CD14-positive monocyte (primary cell): Measurements from ENCODE around the gene COTL1. TPM values are rescaled to one million over a fixed set of nuclear protein-coding genes. Genes with fewer than 3 reads are reported as not detected.

ENCODE experiments used
- DNase-seq, 3 donors: peaks; one replicate each; pipeline ENCODE4 v3.0.0-alpha.2; 2011 to 2022
- H2AFZ ChIP-seq: 2 replicates; pipeline ENCODE4 v1.6.0; 2012; ENCODE audit warnings: mild to moderate bottlenecking, low read depth, low read length, inconsistent platforms; ENCODE audit not compliant: insufficient read depth, poor library complexity, severe bottlenecking
- H3K27ac ChIP-seq, 2 donors: 1 replicate in 1 of 2; 2 replicates in 1 of 2; pipeline ENCODE4 v1.5.1; 2012 to 2013; ENCODE audit warnings: low read length in 2 of 2, control low read depth in 1 of 2, inconsistent platforms in 1 of 2, low read depth in 1 of 2, mild to moderate bottlenecking in 1 of 2
- H3K27me3 ChIP-seq, 2 donors: one replicate each; pipeline versions ENCODE4 v1.6.0 to v1.6.1; 2011 to 2013; ENCODE audit warnings: low read length in 2 of 2; ENCODE audit not compliant: control insufficient read depth in 2 of 2, insufficient read depth in 2 of 2
- H3K36me3 ChIP-seq, 2 donors: replicated peaks in 1 of 2; 1 replicate in 1 of 2; 2 replicates in 1 of 2; pipeline versions ENCODE4 v1.5.1 to v1.6.1; 2012 to 2013; ENCODE audit warnings: low read length in 2 of 2, control low read depth in 1 of 2, inconsistent platforms in 1 of 2, mild to moderate bottlenecking in 1 of 2; ENCODE audit not compliant: insufficient read depth in 2 of 2, control insufficient read depth in 1 of 2
- H3K4me1 ChIP-seq, 2 donors: 1 replicate in 1 of 2; 2 replicates in 1 of 2; pipeline versions ENCODE4 v1.5.1 to v1.6.1; 2012 to 2013; ENCODE audit warnings: low read length in 2 of 2, control low read depth in 1 of 2, inconsistent platforms in 1 of 2, mild to moderate bottlenecking in 1 of 2, moderate library complexity in 1 of 2; ENCODE audit not compliant: insufficient read depth in 2 of 2, control insufficient read depth in 1 of 2
- H3K4me2 ChIP-seq: replicated peaks from 2 replicates; pipeline ENCODE3; 2012; ENCODE audit warnings: low read length, moderate library complexity, mild to moderate bottlenecking; ENCODE audit not compliant: poor library complexity, severe bottlenecking; ENCODE audit errors: extremely low read depth
- H3K4me3 ChIP-seq, 3 experiments: fragments of 200-600 bp in 1 of 3; sonication (generic) in 1 of 3; replicated peaks in 1 of 3; 1 replicate in 2 of 3; 2 replicates in 1 of 3; pipeline ENCODE4 v1.5.1; 2011 to 2013; ENCODE audit warnings: low read length in 3 of 3, mild to moderate bottlenecking in 3 of 3, control low read depth in 2 of 3, low read depth in 2 of 3, inconsistent platforms in 1 of 3, moderate library complexity in 1 of 3
- H3K79me2 ChIP-seq: 2 replicates; pipeline ENCODE4 v1.6.0; 2012; ENCODE audit warnings: mild to moderate bottlenecking, control low read depth, inconsistent platforms, low read length, moderate library complexity; ENCODE audit not compliant: insufficient read depth
- H3K9ac ChIP-seq: 2 replicates; pipeline ENCODE4 v1.6.0; 2017; ENCODE audit warnings: low read length, mild to moderate bottlenecking; ENCODE audit not compliant: insufficient read depth, poor library complexity, severe bottlenecking
- H3K9me3 ChIP-seq, 2 donors: replicated peaks in 1 of 2; 1 replicate in 1 of 2; 2 replicates in 1 of 2; pipeline versions ENCODE4 v1.5.1 to v1.6.1; 2012 to 2013; ENCODE audit warnings: low read length in 2 of 2, control low read depth in 1 of 2; ENCODE audit not compliant: control insufficient read depth in 1 of 2, insufficient read depth in 1 of 2
- H4K20me1 ChIP-seq: 2 replicates; pipeline ENCODE4 v1.6.0; 2012; ENCODE audit warnings: mild to moderate bottlenecking, low read length, control low read depth, moderate library complexity; ENCODE audit not compliant: insufficient read depth
- H3K27ac Mint-ChIP-seq, 7 donors: one replicate each; pipeline ENCODE4 v1.8.0; 2020; ENCODE audit warnings: mild to moderate bottlenecking in 7 of 7, mixed read lengths in 7 of 7, moderate library complexity in 6 of 7, inconsistent platforms in 2 of 7
- H3K27me3 Mint-ChIP-seq, 3 donors: one replicate each; pipeline ENCODE4 v1.8.0; 2021 to 2022; ENCODE audit warnings: low read depth in 3 of 3, mild to moderate bottlenecking in 3 of 3, mixed read lengths in 3 of 3, moderate library complexity in 3 of 3, inconsistent platforms in 1 of 3
- H3K36me3 Mint-ChIP-seq, 2 donors: one replicate each; pipeline ENCODE4 v1.8.0; 2020; ENCODE audit warnings: mixed read lengths in 2 of 2, inconsistent platforms in 1 of 2, mild to moderate bottlenecking in 1 of 2
- H3K4me1 Mint-ChIP-seq: one replicate; pipeline ENCODE4 v1.8.0; 2020; ENCODE audit warnings: mild to moderate bottlenecking, mixed read lengths
- H3K4me3 Mint-ChIP-seq, 2 donors: one replicate each; pipeline ENCODE4 v1.8.0; 2020; ENCODE audit warnings: mild to moderate bottlenecking in 2 of 2, mixed read lengths in 2 of 2, moderate library complexity in 1 of 2
- H3K9me3 Mint-ChIP-seq, 7 donors: one replicate each; pipeline ENCODE4 v1.8.0; 2020 to 2022; ENCODE audit warnings: mixed read lengths in 7 of 7, mild to moderate bottlenecking in 6 of 7, moderate library complexity in 6 of 7, inconsistent platforms in 2 of 7
- WGBS: methylation state at CpG from one replicate; pipeline ENCODE4 v1.1.5; 2013; ENCODE audit warnings: missing lambda C conversion rate; ENCODE audit not compliant: insufficient coverage; 5-methylcytosine and 5-hydroxymethylcytosine counted together
- intact Hi-C, 2 donors: fragments of 100-400 bp; cut with micrococcal nuclease; formaldehyde crosslinking; loops; one replicate each; pipeline versions ENCODE4 v1.15.0 to v1.15.1; 2023
- polyA plus RNA-seq, 3 donors: library from polyadenylated mRNA; depleted of rRNA in 1 of 3; unstranded in 2 of 3; stranded (reverse) in 1 of 3; fragments of 300-500 nt in 2 of 3; fragments of >200 nt in 1 of 3; fragmentation: Illumina TruSeq in 2 of 3; gene quantifications; 1 replicate in 2 of 3; 2 replicates in 1 of 3; pipeline ENCODE4 v1.2.3, GENCODE V29; 2012 to 2021
- TF ChIP-seq, protein P1 (sequence below): fragments of 200-600 bp; IDR thresholded peaks from one replicate; pipeline ENCODE4 v1.8.0; 2022; ENCODE audit warnings: antibody characterized with exemption, mild to moderate bottlenecking

The COTL1 gene
- polyA plus RNA-seq, 3 donors: 648 to 1,843 (median 1,643) TPM

DNA sequence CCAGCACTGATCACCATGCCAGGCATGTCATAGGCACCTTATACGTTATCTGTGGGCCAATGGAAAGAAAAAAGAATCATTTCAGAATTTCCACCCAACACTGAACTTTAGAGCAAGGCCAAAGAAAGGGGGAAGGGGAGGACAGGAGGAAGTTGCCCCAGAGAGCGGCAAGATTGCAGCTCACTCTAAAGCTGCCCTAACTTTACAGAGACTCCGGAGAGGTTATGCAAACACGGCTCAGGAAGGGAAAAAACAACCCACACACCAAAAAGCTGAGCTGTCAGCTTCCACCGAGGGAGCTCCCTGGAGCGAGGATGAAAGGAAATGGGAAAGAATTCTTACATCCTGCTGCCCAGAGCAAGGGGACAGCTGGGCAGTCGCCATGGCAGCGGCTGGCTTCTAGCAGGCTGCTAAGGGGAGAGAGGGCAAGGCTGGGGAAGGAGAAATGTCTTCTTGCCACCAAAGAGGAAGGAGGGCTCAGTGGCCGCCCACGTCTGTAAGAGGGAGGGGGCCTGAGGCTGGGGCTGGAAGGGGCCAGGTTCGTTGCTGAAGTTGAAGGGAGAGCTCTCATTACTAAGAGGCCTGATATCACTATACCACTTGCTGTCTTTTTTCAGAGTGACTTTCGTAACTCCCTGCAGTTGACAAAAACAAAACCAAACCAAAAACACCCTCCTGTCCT lies 18.2 kb downstream of the COTL1 start:
- peak overlapping the region; percentile 52 for H3K4me2 ChIP-seq
- peak overlapping the region; percentile 99 to 100 (median 100) for H3K27ac Mint-ChIP-seq
- peaks cover 24 to 31% of the 10 kb centered on the region in 2 donors for H3K36me3 ChIP-seq
- H3K27ac ChIP-seq: peak overlapping the region; percentile 99
- peaks cover 56 to 71% of the 10 kb centered on the region in 2 donors for H3K36me3 Mint-ChIP-seq
- TF ChIP-seq, protein P1, sequence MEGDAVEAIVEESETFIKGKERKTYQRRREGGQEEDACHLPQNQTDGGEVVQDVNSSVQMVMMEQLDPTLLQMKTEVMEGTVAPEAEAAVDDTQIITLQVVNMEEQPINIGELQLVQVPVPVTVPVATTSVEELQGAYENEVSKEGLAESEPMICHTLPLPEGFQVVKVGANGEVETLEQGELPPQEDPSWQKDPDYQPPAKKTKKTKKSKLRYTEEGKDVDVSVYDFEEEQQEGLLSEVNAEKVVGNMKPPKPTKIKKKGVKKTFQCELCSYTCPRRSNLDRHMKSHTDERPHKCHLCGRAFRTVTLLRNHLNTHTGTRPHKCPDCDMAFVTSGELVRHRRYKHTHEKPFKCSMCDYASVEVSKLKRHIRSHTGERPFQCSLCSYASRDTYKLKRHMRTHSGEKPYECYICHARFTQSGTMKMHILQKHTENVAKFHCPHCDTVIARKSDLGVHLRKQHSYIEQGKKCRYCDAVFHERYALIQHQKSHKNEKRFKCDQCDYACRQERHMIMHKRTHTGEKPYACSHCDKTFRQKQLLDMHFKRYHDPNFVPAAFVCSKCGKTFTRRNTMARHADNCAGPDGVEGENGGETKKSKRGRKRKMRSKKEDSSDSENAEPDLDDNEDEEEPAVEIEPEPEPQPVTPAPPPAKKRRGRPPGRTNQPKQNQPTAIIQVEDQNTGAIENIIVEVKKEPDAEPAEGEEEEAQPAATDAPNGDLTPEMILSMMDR: no peak
- intact Hi-C loops: loop anchor here in 1 of 2 donors (1.0 to 10.0 kb wide), 3 partner anchors 9 to 385 kb away; partner anchors contain the start of gene COTL1
- DNase-seq: peak; percentile 87 to 94 (median 93)
- peaks cover 95 to 98% of the 10 kb centered on the region in 2 donors for H3K4me1 ChIP-seq
- peak overlapping the region; percentile 77 to 87 for H3K4me3 Mint-ChIP-seq
- H3K27me3 ChIP-seq: no peaks in the 10 kb centered on the region
- H4K20me1 ChIP-seq: peaks cover 45% of the 10 kb centered on the region
- peaks cover 89% of the 10 kb centered on the region for H3K79me2 ChIP-seq
- H3K4me1 Mint-ChIP-seq: peaks cover 87% of the 10 kb centered on the region
- H2AFZ ChIP-seq: no peak overlapping the region
- WGBS: 0% methylated on average over 7 of the region's 12 CpGs
- H3K9me3 ChIP-seq: no peaks in the 10 kb centered on the region
- H3K9me3 Mint-ChIP-seq: peaks cover 0 to 3% (median 0%) of the 10 kb centered on the region in 7 donors
- peaks cover 0 to 11% (median 0%) of the 10 kb centered on the region in 3 donors for H3K27me3 Mint-ChIP-seq
- peak overlapping the region; percentile 13 to 59 (median 18) for H3K4me3 ChIP-seq
- peak overlapping the region; percentile 70 for H3K9ac ChIP-seq

DNA sequence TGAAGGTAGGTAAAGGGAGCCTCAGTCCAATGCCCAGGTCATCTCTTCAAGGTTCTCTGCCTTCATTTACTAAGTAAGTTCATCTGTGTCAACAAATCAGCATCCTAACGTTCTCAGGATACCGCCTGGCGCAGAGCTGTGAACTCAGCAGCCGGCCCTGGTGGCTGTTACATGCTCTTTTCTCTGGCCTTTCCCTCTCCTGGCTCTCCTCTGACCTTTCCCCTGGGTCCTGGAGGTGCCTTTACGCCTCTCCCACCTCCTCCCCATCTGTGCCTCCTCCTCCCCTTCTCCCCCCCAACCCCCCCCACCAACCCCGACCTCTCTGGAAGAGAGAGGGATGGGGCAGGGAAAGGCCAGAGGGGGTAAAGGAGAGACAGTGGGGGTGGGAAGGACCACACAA lies 19.5 kb downstream of the COTL1 start:
- H3K4me1 ChIP-seq: peaks cover 96 to 97% of the 10 kb centered on the region in 2 donors
- no peak overlapping the region for H2AFZ ChIP-seq
- H3K4me3 ChIP-seq: peak overlapping the region in 1 of 3 experiments; percentile 53
- peak overlapping the region; percentile 48 for H3K9ac ChIP-seq
- H3K27me3 Mint-ChIP-seq: peaks cover 0 to 11% (median 0%) of the 10 kb centered on the region in 3 donors
- H3K9me3 ChIP-seq: no peaks in the 10 kb centered on the region
- H4K20me1 ChIP-seq: peaks cover 58% of the 10 kb centered on the region
- H3K79me2 ChIP-seq: peaks cover 90% of the 10 kb centered on the region
- intact Hi-C loops: loop anchor here in 1 of 2 donors (10.0 kb wide), 1 partner anchor 386 kb away; no protein-coding TSS in a partner anchor
- no peak for DNase-seq
- peaks cover 90% of the 10 kb centered on the region for H3K4me1 Mint-ChIP-seq
- no peaks in the 10 kb centered on the region for H3K27me3 ChIP-seq
- peaks cover 60 to 76% of the 10 kb centered on the region in 2 donors for H3K36me3 Mint-ChIP-seq
- WGBS: 65% methylated on average over 4 of the region's 6 CpGs
- peak overlapping the region; percentile 67 for H3K4me2 ChIP-seq
- peak overlapping the region; percentile 66 to 84 for H3K4me3 Mint-ChIP-seq
- H3K27ac ChIP-seq: peak overlapping the region; percentile 99
- TF ChIP-seq, protein P1: no peak
- H3K27ac Mint-ChIP-seq: peak overlapping the region; percentile 95 to 100 (median 100)
- H3K9me3 Mint-ChIP-seq: peaks cover 0 to 3% (median 0%) of the 10 kb centered on the region in 7 donors
- peaks cover 27 to 38% of the 10 kb centered on the region in 2 donors for H3K36me3 ChIP-seq
